LNCAP (cell line): ENCODE results near the gene SDC3.

Source experiments
- CTCF ChIP-seq: fragments of 450-650 bp; IDR thresholded peaks from 2 replicates; pipeline ENCODE4 v1.5.1; 2017; ENCODE audit warnings: mild to moderate bottlenecking

The SDC3 gene

GRCh38 chr1:30948278-30948677, 39.7 kb upstream of the SDC3 start:
- TF ChIP-seq CTCF = no peak

GRCh38 chr1:30947212-30947611, 38.7 kb upstream of the SDC3 start:
- no peak for TF ChIP-seq CTCF

- no peak for TF ChIP-seq CTCF
Observed at GRCh38 chr1:30942326-30942963, 33.9 kb upstream of the SDC3 start.

GRCh38 chr1:30940541-30940940, 32.0 kb upstream of the SDC3 start:
- no peak for TF ChIP-seq CTCF

- TF ChIP-seq CTCF = no peak
Observed at GRCh38 chr1:30936541-30937171, 28.1 kb upstream of the SDC3 start.

GRCh38 chr1:30934613-30935012, 26.1 kb upstream of the SDC3 start:
- no peak for TF ChIP-seq CTCF

GRCh38 chr1:30933874-30934252, 25.3 kb upstream of the SDC3 start:
- TF ChIP-seq CTCF = no peak
